HepG2 (cell line): ENCODE results near the gene BCAT1.

Experiments used
- CTCF ChIP-seq: sonication (generic); formaldehyde crosslinking; IDR thresholded peaks from 2 replicates; pipeline ENCODE4 v1.5.0; 2020; ENCODE audit warnings: mild to moderate bottlenecking, missing genetic modification reagents, moderate library complexity
- EZH2 ChIP-seq: conservative IDR thresholded peaks from 2 replicates; pipeline ENCODE4 v1.6.1; 2012; ENCODE audit warnings: mild to moderate bottlenecking, low read depth, low read length, moderate library complexity
- GMEB2 ChIP-seq: IDR thresholded peaks from 2 replicates; pipeline ENCODE4 v1.6.1; 2016; ENCODE audit warnings: missing biosample characterization, missing genetic modification reagents, low read depth
- HDAC1 ChIP-seq: sonication (generic); formaldehyde crosslinking; IDR thresholded peaks from 2 replicates; pipeline ENCODE4 v1.5.1; 2020; ENCODE audit warnings: mild to moderate bottlenecking, missing genetic modification reagents
- KLF9 ChIP-seq: IDR thresholded peaks from 2 replicates; pipeline ENCODE4 v1.6.1; 2016; ENCODE audit warnings: low read depth
- MXI1 ChIP-seq: IDR thresholded peaks from 3 replicates; pipeline ENCODE4 v1.6.1; 2012; ENCODE audit warnings: low read depth, low read length, inconsistent platforms, borderline replicate concordance
- SCMH1 ChIP-seq: sonication (generic); formaldehyde crosslinking; IDR thresholded peaks from 2 replicates; pipeline ENCODE4 v1.9.0; 2021; ENCODE audit warnings: missing genetic modification reagents, mild to moderate bottlenecking, borderline replicate concordance
- SOX5 ChIP-seq: IDR thresholded peaks from 2 replicates; pipeline ENCODE4 v1.6.1; 2016; ENCODE audit warnings: borderline replicate concordance
- ZBTB49 ChIP-seq: sonication (generic); formaldehyde crosslinking; IDR thresholded peaks from 2 replicates; pipeline ENCODE4 v1.4.0; 2020; ENCODE audit warnings: missing genetic modification reagents, borderline replicate concordance
- ZFX ChIP-seq: sonication (generic); formaldehyde crosslinking; IDR thresholded peaks from 2 replicates; pipeline ENCODE4 v1.4.0; 2020; ENCODE audit warnings: mild to moderate bottlenecking, low read depth, missing genetic modification reagents, moderate library complexity
- ZXDC ChIP-seq: sonication (generic); formaldehyde crosslinking; IDR thresholded peaks from 2 replicates; pipeline ENCODE4 v1.5.0; 2020; ENCODE audit warnings: mild to moderate bottlenecking, missing genetic modification reagents

- no peak for TF ChIP-seq GMEB2
- no peak for TF ChIP-seq ZFX (CRISPR knock-in tag)
- peak; percentile 79 for TF ChIP-seq CTCF (CRISPR knock-in tag)
- no peak for TF ChIP-seq ZXDC (CRISPR knock-in tag)
- no peak for TF ChIP-seq ZBTB49
- TF ChIP-seq KLF9 = no peak
- TF ChIP-seq SCMH1 (CRISPR knock-in tag) = no peak
- TF ChIP-seq SOX5 (CRISPR knock-in tag) = no peak
- TF ChIP-seq MXI1 = no peak
- TF ChIP-seq HDAC1 = no peak
- TF ChIP-seq EZH2 = no peak
Observed at GRCh38 chr12:24960222-24960855, 11.4 kb upstream of the BCAT1 start.
